ENCODE measurements around the gene ARPP19. TPM values are rescaled to one million over a fixed set of nuclear protein-coding genes. Genes with fewer than 3 reads are reported as not detected.

ARPP19 gene
- total RNA-seq, 4 donors from 2014 or later, result 37.7 to 106 (median 63.7) TPM

DNA sequence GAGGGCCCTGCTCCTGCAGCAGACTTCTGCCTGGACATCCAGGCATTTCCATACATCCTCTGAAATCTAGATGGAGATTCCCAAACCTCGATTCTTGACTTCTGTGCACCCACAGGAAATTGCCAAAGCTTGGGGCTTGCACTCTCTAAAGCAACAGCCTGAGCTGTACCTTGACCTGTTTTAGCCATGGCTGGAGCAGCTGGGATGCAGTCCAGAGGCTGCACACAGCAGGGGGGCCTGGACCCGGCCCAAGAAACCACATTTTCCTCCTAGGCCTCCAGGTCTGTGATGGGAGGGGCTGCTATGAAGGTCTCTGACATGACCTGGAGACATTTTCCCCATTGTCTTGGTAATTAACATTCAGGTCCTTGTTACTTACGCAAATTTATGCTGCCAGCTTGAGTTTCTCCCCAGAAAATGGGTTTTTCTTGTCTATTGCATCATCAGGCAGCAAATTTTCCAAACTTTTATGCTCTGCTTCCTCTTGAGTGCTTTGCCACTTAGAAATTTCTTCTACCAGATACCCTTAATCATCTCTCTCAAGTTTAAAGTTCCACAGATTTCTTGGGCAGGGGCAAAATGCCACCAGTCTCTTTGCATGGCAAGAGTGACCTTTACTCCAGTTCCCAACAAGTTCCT, 28.3 kb downstream of the ARPP19 start:
- H3K4me1 ChIP-seq, result no peaks in the 10 kb centered on the region
- TF ChIP-seq POLR2A (IDR thresholded peaks at IDR 0.05), result no peak
- TF ChIP-seq, protein P1, sequence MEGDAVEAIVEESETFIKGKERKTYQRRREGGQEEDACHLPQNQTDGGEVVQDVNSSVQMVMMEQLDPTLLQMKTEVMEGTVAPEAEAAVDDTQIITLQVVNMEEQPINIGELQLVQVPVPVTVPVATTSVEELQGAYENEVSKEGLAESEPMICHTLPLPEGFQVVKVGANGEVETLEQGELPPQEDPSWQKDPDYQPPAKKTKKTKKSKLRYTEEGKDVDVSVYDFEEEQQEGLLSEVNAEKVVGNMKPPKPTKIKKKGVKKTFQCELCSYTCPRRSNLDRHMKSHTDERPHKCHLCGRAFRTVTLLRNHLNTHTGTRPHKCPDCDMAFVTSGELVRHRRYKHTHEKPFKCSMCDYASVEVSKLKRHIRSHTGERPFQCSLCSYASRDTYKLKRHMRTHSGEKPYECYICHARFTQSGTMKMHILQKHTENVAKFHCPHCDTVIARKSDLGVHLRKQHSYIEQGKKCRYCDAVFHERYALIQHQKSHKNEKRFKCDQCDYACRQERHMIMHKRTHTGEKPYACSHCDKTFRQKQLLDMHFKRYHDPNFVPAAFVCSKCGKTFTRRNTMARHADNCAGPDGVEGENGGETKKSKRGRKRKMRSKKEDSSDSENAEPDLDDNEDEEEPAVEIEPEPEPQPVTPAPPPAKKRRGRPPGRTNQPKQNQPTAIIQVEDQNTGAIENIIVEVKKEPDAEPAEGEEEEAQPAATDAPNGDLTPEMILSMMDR (IDR thresholded peaks at IDR 0.05), result no peak
- no peak overlapping the region for H3K27ac ChIP-seq
- no peak for DNase-seq
- H3K4me3 ChIP-seq, result no peak overlapping the region
- H3K36me3 ChIP-seq, result no peaks in the 10 kb centered on the region
- no peaks in the 10 kb centered on the region for H3K27me3 ChIP-seq
- H3K9me3 ChIP-seq, result peaks cover 0 to 3% (median 0%) of the 10 kb centered on the region in 4 donors

DNA sequence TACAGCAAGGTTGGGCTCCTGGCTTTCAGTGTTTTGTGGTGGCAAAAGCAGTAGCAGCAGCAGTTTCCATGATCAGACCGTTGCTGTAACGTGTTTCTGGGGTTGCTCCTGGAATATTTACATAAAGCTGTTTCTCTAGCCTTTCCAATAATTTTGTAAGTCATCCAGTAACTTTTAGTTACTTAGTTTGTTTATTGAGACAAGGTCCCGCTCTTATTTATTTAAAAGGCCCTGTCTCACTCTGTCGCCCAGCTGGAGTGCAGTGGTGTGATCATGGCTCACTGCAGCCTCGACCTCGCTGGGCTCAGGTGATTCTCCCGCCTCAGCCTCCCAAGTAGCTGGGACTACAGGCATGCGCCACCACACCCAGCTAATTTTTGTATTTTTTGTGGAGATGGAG, 31.4 kb downstream of the ARPP19 start:
- H3K27me3 ChIP-seq, result no peaks in the 10 kb centered on the region
- DNase-seq, result no peak
- no peak overlapping the region for H3K27ac ChIP-seq
- H3K4me3 ChIP-seq, result no peak overlapping the region
- no peaks in the 10 kb centered on the region for H3K4me1 ChIP-seq
- TF ChIP-seq, protein P1 (IDR thresholded peaks at IDR 0.05), result no peak
- TF ChIP-seq POLR2A (IDR thresholded peaks at IDR 0.05), result no peak
- H3K36me3 ChIP-seq, result no peaks in the 10 kb centered on the region
- H3K9me3 ChIP-seq, result peaks cover 0 to 3% (median 0%) of the 10 kb centered on the region in 4 donors

DNA sequence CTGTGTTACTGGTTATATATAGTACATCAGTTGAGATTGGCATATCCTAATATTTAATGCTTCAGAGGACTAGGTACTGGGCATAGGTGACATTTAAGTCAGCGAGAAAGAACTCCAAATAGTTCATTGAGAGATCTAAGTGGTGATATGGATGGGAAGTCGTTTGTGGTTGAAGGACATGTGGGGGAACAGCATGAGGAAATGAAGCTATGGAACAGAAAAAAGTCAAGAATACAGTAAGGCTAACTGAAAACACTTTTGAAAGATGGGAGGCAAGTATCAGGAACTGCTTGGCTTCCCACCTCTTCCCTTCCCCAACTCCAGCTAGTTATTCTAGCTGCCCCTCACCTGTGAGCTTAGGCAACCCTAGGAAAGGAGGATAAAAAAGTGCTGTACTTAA, 36.4 kb downstream of the ARPP19 start:
- peaks cover 0 to 4% of the 10 kb centered on the region in 2 donors for H3K27me3 ChIP-seq
- H3K27ac ChIP-seq, result no peak overlapping the region
- TF ChIP-seq POLR2A (IDR thresholded peaks at IDR 0.05), result no peak
- TF ChIP-seq, protein P1 (IDR thresholded peaks at IDR 0.05), result no peak

DNA sequence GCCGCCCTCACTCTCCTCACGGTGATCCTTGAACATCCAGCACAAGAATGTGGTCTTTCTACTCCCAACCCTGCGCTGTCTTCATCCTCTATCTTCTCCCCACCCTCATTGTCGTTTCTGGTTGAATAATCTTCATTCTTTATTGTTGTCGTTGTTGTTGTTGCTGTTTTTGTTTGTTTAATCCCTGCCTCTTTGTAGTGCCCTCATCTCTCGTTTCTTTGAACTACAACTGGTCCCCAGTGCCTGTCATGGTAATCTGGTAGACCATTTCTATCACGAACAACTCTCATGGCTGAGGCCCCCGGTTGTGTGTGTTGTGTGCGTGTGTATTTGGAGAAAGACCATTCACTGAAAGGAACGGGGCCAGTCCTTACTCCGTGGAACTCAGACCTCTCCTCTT, 38.9 kb downstream of the ARPP19 start:
- Histone ChIP-seq H3K4me1 (peaks cover 0 to 21% (median 2%) of the 10 kb centered on the region in 4 donors), H3K27ac (peak overlapping the region in 3 of 4 donors; percentile 82 to 92 (median 84)), H3K9me3 (no peaks in the 10 kb centered on the region), H3K4me3 (peak overlapping the region; percentile 70 to 86 (median 76)), H3K36me3 (no peaks in the 10 kb centered on the region), H3K27me3 (peaks cover 0 to 4% of the 10 kb centered on the region in 2 donors)
- DNase-seq, result no peak
- TF ChIP-seq, protein P1 (IDR thresholded peaks at IDR 0.05), result no peak
- no peak for TF ChIP-seq POLR2A (IDR thresholded peaks at IDR 0.05)

More for the DNA sequence above, 36.4 kb downstream of the ARPP19 start:
- no peaks in the 10 kb centered on the region for H3K9me3 ChIP-seq
- no peak for DNase-seq
- H3K36me3 ChIP-seq, result no peaks in the 10 kb centered on the region
- H3K4me3 ChIP-seq, result no peak overlapping the region
- peaks cover 0 to 21% (median 2%) of the 10 kb centered on the region in 4 donors for H3K4me1 ChIP-seq

DNA sequence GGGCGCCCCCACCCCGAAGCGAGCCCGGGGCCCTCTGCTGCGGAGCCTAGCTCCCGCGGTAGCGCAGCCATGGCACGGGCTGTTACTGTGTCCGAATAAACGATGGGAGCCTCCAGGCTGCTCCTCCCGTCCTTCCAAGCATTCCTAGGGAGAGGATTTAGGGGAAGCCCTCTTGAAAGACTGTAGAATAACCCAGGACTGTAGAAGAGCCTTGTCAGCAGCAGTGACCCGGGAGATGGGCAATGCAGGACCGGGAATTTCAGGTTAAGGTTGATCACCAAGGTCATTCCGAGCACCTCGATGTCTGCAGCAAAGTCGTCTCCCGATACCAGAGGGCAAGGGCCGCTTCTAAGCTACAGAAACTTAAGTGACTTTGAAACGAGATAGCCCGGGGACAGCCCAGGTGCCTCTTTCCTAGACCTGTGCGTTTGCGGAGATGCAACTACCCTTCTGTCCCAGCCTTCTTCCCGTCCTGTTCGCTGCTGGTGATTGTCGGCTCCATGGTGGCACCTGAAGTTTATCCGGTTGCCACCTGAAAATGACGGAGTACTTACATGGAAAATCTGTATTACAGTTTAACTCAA, 39.4 kb downstream of the ARPP19 start:
- H3K4me3 ChIP-seq, result peak overlapping the region; percentile 70 to 86 (median 76)
- H3K36me3 ChIP-seq, result no peaks in the 10 kb centered on the region
- H3K27ac ChIP-seq, result peak overlapping the region; percentile 69 to 92 (median 83)
- H3K9me3 ChIP-seq, result no peaks in the 10 kb centered on the region
- TF ChIP-seq, protein P1 (IDR thresholded peaks at IDR 0.05), result no peak
- no peak for TF ChIP-seq POLR2A (IDR thresholded peaks at IDR 0.05)
- H3K27me3 ChIP-seq, result peaks cover 0 to 4% of the 10 kb centered on the region in 2 donors
- H3K4me1 ChIP-seq, result peaks cover 0 to 21% (median 2%) of the 10 kb centered on the region in 4 donors
- peak in 2 of 3 donors; percentile 25 to 57 for DNase-seq

All from Peyer's patch (tissue), 4 donors.